Activated B cell treated with CpG ODN at 0.5 μM for 24 hours (primary cell): ENCODE results near the gene PPM1K. TPM values are rescaled to one million over a fixed set of nuclear protein-coding genes. Genes with fewer than 3 reads are reported as not detected.

ENCODE experiments used
- ATAC-seq: fragments of 200-7000 bp; cut with Tn5 transposase; one replicate; pipeline ENCODE4 v1.10.0; 2021; ENCODE audit warnings: low read depth, mild to moderate bottlenecking, moderate library complexity
- CTCF ChIA-PET: fragments of 350-600 bp; sonication (Branson Sonifier 250); formaldehyde crosslinking; loops from one replicate; lab custom pipeline; 2021; ENCODE audit warnings: antibody characterized with exemption; lab: Charles Lee
- POLR2A ChIA-PET: fragments of 350-600 bp; sonication (Branson Sonifier 250); formaldehyde crosslinking; loops from one replicate; lab custom pipeline; 2021; ENCODE audit warnings: antibody characterized with exemption; lab: Charles Lee
- DNase-seq: peaks from one replicate; pipeline ENCODE4 v3.0.0; 2022
- H3K27ac Mint-ChIP-seq: one replicate; pipeline ENCODE4 v1.8.0; 2020; ENCODE audit warnings: mixed read lengths
- H3K27me3 Mint-ChIP-seq: one replicate; pipeline ENCODE4 v1.8.0; 2021; ENCODE audit warnings: mixed read lengths
- H3K36me3 Mint-ChIP-seq: one replicate; pipeline ENCODE4 v1.8.0; 2021; ENCODE audit warnings: low read depth, mixed read lengths
- H3K4me1 Mint-ChIP-seq: one replicate; pipeline ENCODE4 v1.8.0; 2021; ENCODE audit warnings: mixed read lengths
- H3K4me3 Mint-ChIP-seq: one replicate; pipeline ENCODE4 v1.8.0; 2020; ENCODE audit warnings: mild to moderate bottlenecking, mixed read lengths
- H3K9me3 Mint-ChIP-seq: one replicate; pipeline ENCODE4 v1.8.0; 2020; ENCODE audit warnings: mixed read lengths
- CTCF ChIP-seq: fragments of 200-600 bp; IDR thresholded peaks from one replicate; pipeline ENCODE4 v1.8.0; 2022; ENCODE audit warnings: antibody characterized with exemption, mild to moderate bottlenecking
- intact Hi-C: fragments of 100-400 bp; cut with micrococcal nuclease; formaldehyde crosslinking; loops from one replicate; pipeline ENCODE4 v1.15.1; 2024
- total RNA-seq: library from RNA; stranded (reverse); gene quantifications from 2 replicates; pipeline ENCODE4 v1.2.3, GENCODE V29; 2022

The PPM1K gene
- 72.1 and 76.6 TPM in 2 replicates for total RNA-seq

DNA sequence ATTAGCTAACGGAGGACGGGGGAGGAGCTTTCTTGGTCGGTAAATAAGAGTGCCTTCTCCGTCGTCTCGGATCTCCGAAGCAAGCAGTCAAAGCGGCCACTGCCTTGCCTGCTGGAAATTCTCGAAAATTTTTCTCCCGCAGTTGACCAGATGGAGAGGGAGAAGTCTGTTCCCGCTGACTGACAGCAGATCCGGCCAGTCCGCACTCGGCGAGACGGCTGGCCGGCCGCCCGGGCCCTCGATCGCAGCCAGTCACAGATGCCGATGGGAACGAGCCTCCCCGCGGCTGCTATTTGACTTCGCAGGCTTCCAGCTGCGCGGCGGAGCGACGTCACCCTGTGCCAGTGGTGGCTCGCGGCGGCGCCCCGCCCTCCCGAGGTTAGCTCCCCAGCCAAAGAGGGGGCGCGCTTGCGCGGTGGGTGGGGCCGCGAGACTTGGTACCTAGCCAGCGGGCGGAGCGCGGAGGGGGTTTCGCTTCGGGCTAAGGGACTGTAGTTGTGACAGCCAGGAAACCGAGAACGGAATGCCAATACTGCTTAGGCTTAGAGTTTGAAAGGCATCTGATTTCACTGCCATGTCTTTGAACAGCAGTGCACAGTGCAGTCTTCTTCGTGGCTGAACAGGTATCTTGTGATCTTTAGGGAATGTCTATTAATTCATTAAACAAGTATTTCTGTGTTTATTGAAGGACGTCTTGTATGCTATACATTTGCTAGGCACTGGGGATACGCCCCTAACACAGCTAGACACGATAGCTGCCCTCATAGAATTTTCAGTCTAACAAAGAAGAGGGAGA lies at the start of gene PPM1K:
Gene PPM1K (minus strand): TSS at position 123 of the 796 bp plus-strand sequence. CDS start 5,978 bp downstream, outside the sequence.
- H3K27ac Mint-ChIP-seq: peak within 1 kb of the TSS; percentile 99
- peaks cover 54% of the 10 kb centered on the region for H3K4me1 Mint-ChIP-seq
- H3K36me3 Mint-ChIP-seq: peaks cover 10% of the 10 kb centered on the region
- H3K27me3 Mint-ChIP-seq: no peaks in the 10 kb centered on the region
- intact Hi-C loops: loop anchor here (1.0 to 10.0 kb wide), 11 partner anchors 36 to 1844 kb away; partner anchors contain the start of genes AFF1, HERC3, HERC5 and KLHL8
- TF ChIP-seq CTCF: no peak
- H3K4me3 Mint-ChIP-seq: peak within 1 kb of the TSS; percentile 98
- ATAC-seq (peak; percentile 81), DNase-seq (peak; percentile 99)
- ChIA-PET CTCF (interaction anchor here (0.9 to 3.1 kb wide), 8 partner anchors 9 to 231 kb away, joined by 3 to 18 read pairs (median 4); partner anchors contain the start of genes HERC5 and HERC6), POLR2A (interaction anchor here (0.5 to 4.6 kb wide), 26 partner anchors 9 to 1356 kb away, joined by 3 to 100 read pairs (median 6); partner anchors contain the start of genes AFF1, HERC3, HERC5 and HERC6)
- H3K9me3 Mint-ChIP-seq: no peaks in the 10 kb centered on the region

- DNase-seq (no peak), ATAC-seq (no peak)
- ChIA-PET POLR2A (no interaction called here), CTCF (no interaction called here)
- H3K27ac Mint-ChIP-seq: no peak overlapping the region
- H3K4me1 Mint-ChIP-seq: no peaks in the 10 kb centered on the region
- no peaks in the 10 kb centered on the region for H3K9me3 Mint-ChIP-seq
- no peaks in the 10 kb centered on the region for H3K36me3 Mint-ChIP-seq
- no peak for TF ChIP-seq CTCF
- H3K27me3 Mint-ChIP-seq: peaks cover 2% of the 10 kb centered on the region
- intact Hi-C loops: no loop called here
- no peak overlapping the region for H3K4me3 Mint-ChIP-seq
Measured at GRCh38 chr4:88333741-88334405, 49.5 kb upstream of the PPM1K start.

GRCh38 chr4:88327665-88328064 lies 43.3 kb upstream of the PPM1K start:
- no peaks in the 10 kb centered on the region for H3K4me1 Mint-ChIP-seq
- no peak overlapping the region for H3K27ac Mint-ChIP-seq
- ATAC-seq: no peak
- H3K27me3 Mint-ChIP-seq: no peaks in the 10 kb centered on the region
- H3K9me3 Mint-ChIP-seq: no peaks in the 10 kb centered on the region
- no peaks in the 10 kb centered on the region for H3K36me3 Mint-ChIP-seq
- intact Hi-C loops: no loop called here
- POLR2A ChIA-PET: no interaction called here
- CTCF ChIA-PET: no interaction called here
- no peak for DNase-seq
- no peak overlapping the region for H3K4me3 Mint-ChIP-seq
- TF ChIP-seq CTCF: no peak

DNA sequence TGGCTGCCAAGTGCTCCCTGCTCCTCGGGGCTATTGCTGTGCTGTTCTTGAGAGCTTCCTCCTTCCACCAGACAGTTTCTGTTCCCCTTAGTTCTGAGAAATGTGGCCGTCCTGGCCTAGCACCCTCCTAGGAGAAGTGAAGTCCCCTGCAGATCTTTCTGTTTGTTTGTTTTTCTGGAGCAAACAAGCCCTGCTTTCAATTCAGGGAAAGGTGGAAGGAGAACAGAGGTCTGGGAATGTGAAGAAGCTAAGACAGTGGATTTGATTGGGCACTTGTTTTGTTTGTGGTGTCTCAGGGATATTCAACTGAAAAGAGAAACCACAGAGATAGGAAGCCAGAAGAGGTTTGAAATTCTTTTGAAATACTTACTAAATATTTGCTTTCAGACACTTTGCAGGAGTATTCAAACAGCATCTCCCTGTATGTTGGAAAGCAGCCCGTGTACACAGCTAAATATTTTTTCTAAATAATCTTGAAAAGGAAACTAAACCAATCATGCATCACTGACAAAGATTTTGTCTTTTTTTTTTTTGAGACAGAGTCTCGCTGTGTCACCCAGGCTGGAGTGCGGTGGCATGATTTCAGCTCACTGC lies 36.5 kb upstream of the PPM1K start:
- CTCF ChIA-PET: interaction anchor here (1.2 to 2.3 kb wide), 4 partner anchors 36 to 102 kb away, joined by 3 to 18 read pairs (median 8); partner anchors contain the start of genes HERC6 and PPM1K
- ATAC-seq (peak; percentile 99), DNase-seq (peak; percentile 33)
- H3K9me3 Mint-ChIP-seq: no peaks in the 10 kb centered on the region
- H3K4me1 Mint-ChIP-seq: peaks cover 35% of the 10 kb centered on the region
- no peak for TF ChIP-seq CTCF
- POLR2A ChIA-PET: interaction anchor here (0.6 to 2.3 kb wide), 12 partner anchors 15 to 1385 kb away, joined by 3 to 100 read pairs (median 4); partner anchors contain the start of genes HERC5, HERC6, HSD17B11 and PPM1K
- intact Hi-C loops: loop anchor here (1.0 to 2.0 kb wide), 6 partner anchors 37 to 272 kb away; partner anchors contain the start of genes HERC3, HERC5, HERC6 and PPM1K
- peak overlapping the region; percentile 97 for H3K27ac Mint-ChIP-seq
- H3K36me3 Mint-ChIP-seq: no peaks in the 10 kb centered on the region
- no peaks in the 10 kb centered on the region for H3K27me3 Mint-ChIP-seq
- H3K4me3 Mint-ChIP-seq: peak overlapping the region; percentile 80
